GOT3 (cell line): ENCODE data around the gene SSR3.

Source experiments
- DNase-seq: peaks from one replicate; lab custom pipeline; 2025; ENCODE audit warnings: mixed read lengths; lab: John Stamatoyannopoulos, UW

The SSR3 gene

GRCh38 chr3:156536524-156537316 lies 18.2 kb downstream of the SSR3 start:
- DNase-seq = no peak

DNA sequence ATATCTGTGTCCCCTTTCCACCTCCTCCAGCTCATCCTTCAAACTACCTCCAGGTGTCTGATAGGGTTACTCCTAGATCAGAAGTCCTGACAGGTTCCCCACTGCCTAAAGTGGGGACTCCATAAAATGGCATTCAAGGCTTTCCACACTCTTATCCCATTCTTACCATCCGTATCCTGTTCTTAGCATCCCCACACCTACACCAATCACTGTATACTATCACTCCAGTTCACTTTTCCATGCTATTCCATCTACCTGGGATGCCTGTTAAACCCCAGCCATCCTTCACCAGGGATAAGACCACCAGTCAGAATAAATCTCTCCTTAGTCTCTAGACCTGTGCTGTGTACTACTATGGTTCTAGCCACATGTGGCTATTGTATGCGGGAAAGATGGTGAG lies 19.1 kb downstream of the SSR3 start:
- no peak for DNase-seq

GRCh38 chr3:156535162-156535627 lies 19.7 kb downstream of the SSR3 start:
- peak; percentile 63 for DNase-seq

DNA sequence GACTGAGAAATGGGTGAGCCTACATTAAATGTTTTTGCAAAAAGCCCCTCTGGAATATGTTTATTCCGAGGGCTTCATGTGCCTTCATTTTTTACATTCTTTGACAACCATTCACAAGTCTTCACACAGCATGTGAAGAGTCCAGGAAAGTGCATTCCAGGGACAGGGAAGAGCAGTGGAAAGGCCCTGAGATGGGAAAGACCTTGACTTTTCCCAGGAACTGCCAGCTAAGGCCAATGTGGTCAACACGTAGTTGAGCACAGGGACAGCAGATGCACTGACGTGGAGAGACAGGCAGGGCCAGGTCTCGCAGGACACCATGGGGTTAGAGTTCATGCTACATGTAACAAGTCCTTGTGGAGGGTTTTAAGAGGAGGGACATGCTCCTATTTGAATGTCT lies 21.7 kb downstream of the SSR3 start:
- no peak for DNase-seq

DNA sequence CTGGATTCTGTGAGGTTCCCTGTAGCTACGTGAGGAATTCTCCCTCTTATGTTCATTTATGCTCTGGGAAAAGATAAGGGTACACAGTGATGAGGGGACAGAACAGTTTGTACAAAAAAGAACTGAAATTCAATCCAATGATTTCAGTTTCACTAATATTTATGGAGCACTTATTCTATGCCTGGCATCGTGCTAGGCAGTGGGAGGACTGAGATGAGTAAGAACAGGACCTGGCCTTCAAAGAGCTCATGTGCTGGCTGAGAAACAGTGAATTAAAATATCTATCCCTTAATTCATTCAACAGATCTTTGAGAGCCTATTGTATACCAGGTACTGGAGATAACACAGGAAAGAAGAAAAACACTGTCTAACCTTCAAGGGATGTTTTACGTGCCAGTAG lies 22.2 kb downstream of the SSR3 start:
- DNase-seq = no peak

DNA sequence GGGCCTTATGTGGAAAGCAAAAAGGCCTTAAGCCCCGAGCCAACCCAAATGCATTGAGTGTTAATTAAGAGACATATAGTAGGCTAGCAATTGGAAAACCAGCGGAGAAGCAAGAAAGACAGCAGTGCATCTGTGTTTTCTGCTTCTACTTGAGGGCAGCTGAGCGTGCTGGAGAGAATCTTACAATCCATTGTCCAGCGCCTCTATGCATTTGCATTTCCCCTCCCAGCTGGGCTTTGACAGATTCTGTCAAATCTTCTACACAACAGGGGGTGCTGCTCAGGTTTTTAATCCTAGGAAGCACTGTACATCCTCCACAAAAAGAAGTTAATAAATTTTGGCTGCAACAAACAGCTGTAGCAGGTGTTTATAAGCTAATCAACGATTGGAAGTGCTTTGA lies 23.9 kb downstream of the SSR3 start:
- DNase-seq = no peak

- DNase-seq = no peak
These were observed 27.9 kb downstream of the SSR3 start for GRCh38 chr3:156527060-156527459.

DNA sequence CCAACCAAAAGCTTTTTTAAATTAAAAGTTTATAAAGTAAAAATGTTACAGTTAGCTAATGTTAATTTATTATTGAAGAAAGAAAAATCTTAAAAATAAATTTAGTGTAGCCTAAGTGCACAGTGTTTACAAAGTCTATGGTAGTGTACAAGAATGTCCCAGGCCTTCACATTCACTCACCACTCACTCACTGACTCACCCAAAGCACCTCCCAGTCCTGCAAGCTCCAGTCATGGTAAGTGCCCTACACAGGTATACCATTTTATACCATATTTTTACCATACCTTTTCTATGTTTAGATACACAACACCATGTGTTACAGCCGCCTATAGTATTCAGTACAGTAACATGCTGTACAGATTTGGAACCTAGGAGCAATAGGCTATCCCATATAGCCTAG lies 29.1 kb downstream of the SSR3 start:
- no peak for DNase-seq

- DNase-seq = no peak
These were observed 32.2 kb downstream of the SSR3 start for GRCh38 chr3:156522673-156523072.

DNA sequence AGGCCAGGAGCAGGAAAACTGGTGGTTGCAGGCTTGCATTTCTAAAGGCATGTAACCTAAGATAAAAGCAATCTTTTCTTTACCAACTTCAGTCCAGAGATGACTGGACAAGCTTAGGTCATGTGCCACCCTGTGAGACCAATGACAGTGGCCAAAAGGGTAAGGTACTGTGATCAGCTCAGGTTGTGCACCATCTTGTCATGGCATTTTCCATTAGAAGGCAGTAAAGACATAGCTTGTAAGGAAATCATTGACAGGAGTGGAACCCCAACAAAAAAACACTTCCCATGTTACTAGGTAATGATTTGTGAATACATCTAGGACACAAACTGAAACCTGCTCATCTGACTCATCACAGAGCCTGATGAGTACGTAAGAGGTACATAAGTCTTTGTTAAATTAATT lies 35.2 kb downstream of the SSR3 start:
- DNase-seq = no peak

GRCh38 chr3:156518726-156519125 lies 36.2 kb downstream of the SSR3 start:
- DNase-seq = no peak

DNA sequence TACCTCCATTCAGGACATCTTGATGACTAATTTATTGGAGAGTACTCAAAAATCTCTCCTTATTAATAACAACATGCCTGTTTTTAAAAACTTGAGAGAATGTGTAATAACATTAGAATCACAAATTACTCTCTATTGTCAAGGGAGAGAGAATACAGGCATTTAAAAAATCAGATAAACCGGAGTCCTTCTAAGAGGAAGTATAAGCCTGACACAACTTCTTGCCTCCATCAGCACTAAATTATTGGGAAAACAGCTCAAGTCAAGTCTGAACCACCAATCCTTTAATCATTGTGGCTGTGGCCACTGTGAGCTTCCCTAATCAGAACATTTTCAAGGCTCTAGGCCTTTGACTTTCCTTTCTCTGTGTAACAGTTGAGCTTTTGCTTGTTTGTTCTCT lies 38.0 kb downstream of the SSR3 start:
- DNase-seq = no peak

DNA sequence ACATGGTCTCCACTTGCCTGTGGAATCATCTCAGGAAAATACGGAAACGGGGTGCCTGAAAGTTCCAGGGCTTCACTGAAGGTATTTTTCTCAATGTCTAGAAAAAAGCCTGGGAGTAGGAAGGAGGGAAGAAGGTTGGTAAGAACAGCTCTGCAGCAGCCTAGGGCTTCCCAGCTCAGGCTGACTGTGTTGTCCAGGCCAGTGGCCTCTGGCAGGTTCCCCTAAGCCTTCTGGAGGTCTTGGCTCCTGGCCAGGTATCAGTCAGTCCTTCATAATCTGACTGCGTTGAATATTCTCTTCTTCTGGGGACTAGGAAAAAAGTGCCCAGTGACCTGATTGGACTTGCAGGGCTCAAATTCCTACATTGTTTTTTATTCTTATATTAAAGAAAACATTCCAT lies 38.6 kb downstream of the SSR3 start:
- DNase-seq = no peak

GRCh38 chr3:156513619-156514018 lies 41.3 kb downstream of the SSR3 start:
- no peak for DNase-seq

DNA sequence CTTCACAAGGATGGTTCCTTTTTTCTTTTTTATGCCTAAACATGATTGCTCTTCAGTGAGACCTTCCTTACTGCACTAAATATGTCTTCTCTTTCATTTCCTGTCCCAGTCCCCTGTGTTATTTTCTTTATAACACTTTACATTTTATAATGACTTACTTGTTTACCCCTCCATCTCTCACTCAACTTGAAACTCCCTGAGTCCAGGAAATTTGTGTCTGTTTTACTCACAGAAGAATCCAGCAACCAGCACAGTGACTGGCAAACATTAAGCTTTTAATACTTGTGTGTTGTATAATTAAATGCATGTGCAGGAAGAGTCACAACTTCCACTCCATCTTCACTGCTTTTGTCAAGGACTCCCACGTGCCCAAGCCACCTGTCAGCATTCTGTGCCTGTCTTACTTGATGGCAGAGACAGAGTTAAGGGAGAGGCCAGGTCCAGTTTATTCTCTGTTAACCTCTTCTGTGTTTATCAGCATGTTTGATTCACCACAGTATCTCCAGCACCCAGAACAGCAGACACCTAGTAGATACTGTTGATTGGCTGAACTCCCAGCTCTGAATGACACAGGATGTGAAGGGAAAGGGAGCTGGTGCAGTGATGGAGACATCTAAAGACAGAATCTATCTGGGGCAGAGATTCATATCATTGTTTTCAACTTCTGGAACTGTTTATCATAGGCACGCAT lies 42.8 kb downstream of the SSR3 start:
- DNase-seq = no peak

- DNase-seq = no peak
These were observed 45.4 kb downstream of the SSR3 start for GRCh38 chr3:156509189-156510174.

DNA sequence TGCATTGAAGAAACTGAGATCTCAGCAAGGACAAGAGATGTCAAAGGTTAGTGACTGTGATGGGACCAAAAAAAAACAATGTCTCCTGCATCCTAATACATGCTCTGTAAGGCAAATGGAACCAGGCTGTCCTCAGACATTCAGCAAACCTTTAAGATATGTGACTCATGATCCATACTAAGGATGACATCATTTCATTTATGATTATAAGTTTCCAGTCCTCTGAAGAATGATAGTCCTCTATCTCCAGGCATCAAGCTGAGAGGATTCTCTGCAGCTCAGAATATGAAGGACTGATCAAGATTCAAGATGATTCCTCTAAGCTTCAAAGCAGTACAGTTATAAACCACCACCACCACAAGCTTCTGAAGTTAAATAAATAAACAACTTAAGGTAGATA lies 47.6 kb downstream of the SSR3 start:
- DNase-seq = no peak

GRCh38 chr3:156498307-156498706 lies 56.6 kb downstream of the SSR3 start:
- DNase-seq = no peak

DNA sequence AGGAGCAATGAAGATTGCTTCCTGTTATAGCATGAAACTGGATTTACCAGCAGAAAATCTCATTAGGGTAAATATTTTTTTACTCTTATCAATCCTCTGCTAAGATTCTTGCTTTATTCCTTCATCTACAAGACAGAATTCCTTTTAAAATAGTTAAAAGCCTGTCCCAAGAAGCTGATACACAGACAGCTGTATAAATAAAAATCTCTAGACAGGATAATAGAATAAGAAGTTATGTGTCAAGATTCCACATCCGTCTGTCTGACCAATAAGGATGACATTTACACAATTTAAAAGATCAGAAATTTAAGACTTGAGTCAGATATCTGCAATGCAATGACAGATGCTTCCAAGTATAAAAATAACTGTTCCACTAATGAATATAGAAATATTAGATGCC lies 57.6 kb downstream of the SSR3 start:
- DNase-seq = no peak

DNA sequence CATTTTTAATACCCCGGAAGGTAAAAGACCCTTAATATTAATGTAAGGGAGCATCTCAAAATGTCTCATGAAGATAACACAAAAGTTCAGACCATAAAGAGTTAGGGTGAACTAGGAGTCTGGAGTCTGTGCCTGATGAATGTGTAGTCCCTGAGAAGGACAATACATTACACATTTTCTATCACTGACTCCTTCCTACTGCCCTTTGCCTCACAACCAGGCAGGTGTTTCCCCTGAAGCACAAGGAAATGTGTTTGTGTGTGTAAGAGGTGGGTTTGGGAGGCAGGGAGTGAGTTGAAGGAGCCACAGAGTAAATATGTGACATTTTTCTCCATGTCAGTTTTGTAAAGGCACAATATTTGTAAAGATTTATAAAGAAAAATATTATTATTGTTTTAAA lies 59.1 kb downstream of the SSR3 start:
- DNase-seq = no peak

DNA sequence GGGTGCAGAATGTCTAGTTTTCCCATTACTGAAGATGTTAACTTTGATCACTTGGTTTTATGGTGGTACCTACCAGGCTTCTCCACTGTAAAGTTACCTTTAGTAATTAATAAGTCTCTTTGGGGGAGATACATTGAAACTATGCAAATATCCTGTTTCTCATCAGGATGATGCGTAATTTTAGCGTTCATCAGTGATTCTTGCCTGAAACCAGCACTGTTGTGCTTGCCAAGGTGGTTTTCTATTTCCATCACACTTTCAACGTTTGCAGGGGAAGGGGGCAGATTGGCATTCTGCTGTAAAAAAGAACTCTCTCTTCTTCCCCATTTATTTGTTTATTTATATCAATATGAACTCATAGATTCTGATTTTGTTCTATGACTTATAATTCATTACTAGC lies 61.0 kb downstream of the SSR3 start:
- no peak for DNase-seq

- DNase-seq = no peak
These were observed 62.1 kb downstream of the SSR3 start for GRCh38 chr3:156492801-156493261.
